Hepatocyte (in vitro differentiated cells): ENCODE data around the gene S1PR5.

Source experiments
- CTCF ChIP-seq: fragments of 200-600 bp; sonication (generic); IDR thresholded peaks from 2 replicates; pipeline ENCODE4 v1.5.1; 2016; ENCODE audit warnings: antibody characterized with exemption, mild to moderate bottlenecking; ENCODE audit not compliant: poor library complexity
- EZH2 ChIP-seq: fragments of 200-600 bp; sonication (generic); IDR thresholded peaks from 2 replicates; pipeline ENCODE4 v1.6.1; 2016; ENCODE audit warnings: antibody characterized with exemption, mild to moderate bottlenecking, borderline replicate concordance

- TF ChIP-seq CTCF (no peak), EZH2 (no peak)
These were observed 8.5 kb downstream of the S1PR5 start for GRCh38 chr19:10508707-10509106.
